ENCODE measurements around the gene LCP1.

DNA sequence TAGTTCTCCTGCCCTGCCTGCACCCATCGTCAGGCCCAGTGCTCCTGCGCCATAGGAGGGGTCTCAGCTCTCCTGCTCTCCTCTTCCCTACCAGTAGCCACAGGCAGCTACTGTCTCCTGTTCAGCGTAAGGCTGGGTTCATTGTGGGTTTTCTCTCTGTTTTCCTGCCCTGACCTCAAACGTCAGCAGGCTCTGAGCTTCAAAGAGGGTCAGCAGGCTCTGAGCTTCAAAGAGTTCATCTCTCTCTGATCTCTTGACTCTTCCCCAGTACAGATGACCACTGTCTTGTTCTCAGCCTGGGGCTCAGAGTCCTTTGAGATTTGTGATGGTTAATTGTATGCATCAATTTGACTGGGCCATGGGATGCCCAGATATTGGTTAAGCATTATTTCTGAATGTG is 72.5 kb downstream of the LCP1 start:
- TF ChIP-seq, protein P1, sequence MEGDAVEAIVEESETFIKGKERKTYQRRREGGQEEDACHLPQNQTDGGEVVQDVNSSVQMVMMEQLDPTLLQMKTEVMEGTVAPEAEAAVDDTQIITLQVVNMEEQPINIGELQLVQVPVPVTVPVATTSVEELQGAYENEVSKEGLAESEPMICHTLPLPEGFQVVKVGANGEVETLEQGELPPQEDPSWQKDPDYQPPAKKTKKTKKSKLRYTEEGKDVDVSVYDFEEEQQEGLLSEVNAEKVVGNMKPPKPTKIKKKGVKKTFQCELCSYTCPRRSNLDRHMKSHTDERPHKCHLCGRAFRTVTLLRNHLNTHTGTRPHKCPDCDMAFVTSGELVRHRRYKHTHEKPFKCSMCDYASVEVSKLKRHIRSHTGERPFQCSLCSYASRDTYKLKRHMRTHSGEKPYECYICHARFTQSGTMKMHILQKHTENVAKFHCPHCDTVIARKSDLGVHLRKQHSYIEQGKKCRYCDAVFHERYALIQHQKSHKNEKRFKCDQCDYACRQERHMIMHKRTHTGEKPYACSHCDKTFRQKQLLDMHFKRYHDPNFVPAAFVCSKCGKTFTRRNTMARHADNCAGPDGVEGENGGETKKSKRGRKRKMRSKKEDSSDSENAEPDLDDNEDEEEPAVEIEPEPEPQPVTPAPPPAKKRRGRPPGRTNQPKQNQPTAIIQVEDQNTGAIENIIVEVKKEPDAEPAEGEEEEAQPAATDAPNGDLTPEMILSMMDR (IDR thresholded peaks at IDR 0.05; ENCODE audit: insufficient read depth, low read depth, low read length): no peak
- no peak for TF ChIP-seq EZH2 (IDR thresholded peaks at IDR 0.05; ENCODE audit: insufficient read depth, low read length)
